Upper lobe of left lung (tissue), 6 donors: ENCODE results near the gene OGFR. TPM values are rescaled to one million over a fixed set of nuclear protein-coding genes. Genes with fewer than 3 reads are reported as not detected.
"Not testable (repeated sequence)": the region's sequence is repeated elsewhere in the genome, so short reads cannot be mapped to it uniquely, and the experiment has no call there.

Experiments
- ATAC-seq, 2 donors: fragments of 200-7000 bp; cut with Tn5 transposase; one replicate each; pipeline ENCODE4 v1.9.1; 2022; ENCODE audit warnings: mild to moderate bottlenecking in 2 of 2, moderate library complexity in 2 of 2; ENCODE audit not compliant: low FRiP score in 2 of 2
- DNase-seq, 2 donors: peaks; one replicate each; pipeline ENCODE4 v3.0.0-alpha.2; 2019 to 2020
- H3K27ac ChIP-seq, 4 donors: fragments of 200-600 bp; sonication (generic); one replicate each; pipeline ENCODE4 v1.5.1; 2016 to 2019
- H3K27me3 ChIP-seq, 4 donors: fragments of 200-600 bp; sonication (generic); one replicate each; pipeline ENCODE4 v1.5.1; 2017 to 2019
- H3K36me3 ChIP-seq, 4 donors: fragments of 200-600 bp; sonication (generic); one replicate each; pipeline ENCODE4 v1.5.1; 2016 to 2019
- H3K4me1 ChIP-seq, 4 donors: fragments of 200-600 bp; sonication (generic); one replicate each; pipeline ENCODE4 v1.5.1; 2018 to 2019
- H3K4me3 ChIP-seq, 4 donors: fragments of 200-600 bp; sonication (generic); one replicate each; pipeline ENCODE4 v1.5.1; 2017 to 2019; ENCODE audit warnings: mild to moderate bottlenecking in 2 of 4, moderate library complexity in 1 of 4
- H3K9me3 ChIP-seq, 4 donors: fragments of 200-600 bp; sonication (generic); one replicate each; pipeline ENCODE4 v1.5.1; 2018 to 2019
- EP300 ChIP-seq, 4 donors: sonication (generic); formaldehyde crosslinking; IDR thresholded peaks; one replicate each; pipeline ENCODE4 v1.5.1; 2017; ENCODE audit warnings: antibody characterized with exemption in 4 of 4, control low read depth in 2 of 4
- POLR2A ChIP-seq, 4 donors: fragments of 450-650 bp; IDR thresholded peaks; one replicate each; pipeline ENCODE4 v1.5.1; 2016 to 2017; ENCODE audit warnings: antibody characterized with exemption in 4 of 4, mild to moderate bottlenecking in 2 of 4
- POLR2AphosphoS5 ChIP-seq, 2 donors: sonication (generic); formaldehyde crosslinking; IDR thresholded peaks; one replicate each; pipeline ENCODE4 v1.5.1; 2017; ENCODE audit warnings: antibody characterized with exemption in 2 of 2
- WGBS, 2 donors: methylation state at CpG; one replicate each; pipeline ENCODE4 v1.1.5; 2017 to 2018; 5-methylcytosine and 5-hydroxymethylcytosine counted together
- total RNA-seq, 6 donors: library from RNA; depleted of rRNA in 4 of 6; stranded (reverse); fragments of >200 nt in 4 of 6; gene quantifications; one replicate each; pipeline versions ENCODE4 v1.1.0 to v1.2.1, GENCODE V29; 2016 to 2021
- TF ChIP-seq, protein P1 (sequence below), 6 experiments: fragments of 450-650 bp in 4 of 6; fragments of 200-600 bp in 2 of 6; sonication (generic) in 2 of 6; IDR thresholded peaks; one replicate each; pipeline ENCODE4 v1.5.1; 2016 to 2019; ENCODE audit warnings: antibody characterized with exemption in 6 of 6
- donor health status: DM: no; HTN: no; CAD: no; lungs with moderate emphysema.
- donor health status: DM: no; HTN: yes; CAD: no; lungs with severe emphysema.

OGFR gene
- total RNA-seq, 6 donors from 2014 or later, result 63.8 to 166 (median 74.9) TPM

- no peak overlapping the region for H3K4me3 ChIP-seq
- H3K9me3 ChIP-seq, result no peaks in the 10 kb centered on the region
- peaks cover 0 to 6% (median 0%) of the 10 kb centered on the region in 4 donors for H3K36me3 ChIP-seq
- TF ChIP-seq POLR2AphosphoS5 (IDR thresholded peaks at IDR 0.05) (no peak), POLR2A (IDR thresholded peaks at IDR 0.05) (no peak), EP300 (IDR thresholded peaks at IDR 0.05) (no peak)
- TF ChIP-seq, protein P1, sequence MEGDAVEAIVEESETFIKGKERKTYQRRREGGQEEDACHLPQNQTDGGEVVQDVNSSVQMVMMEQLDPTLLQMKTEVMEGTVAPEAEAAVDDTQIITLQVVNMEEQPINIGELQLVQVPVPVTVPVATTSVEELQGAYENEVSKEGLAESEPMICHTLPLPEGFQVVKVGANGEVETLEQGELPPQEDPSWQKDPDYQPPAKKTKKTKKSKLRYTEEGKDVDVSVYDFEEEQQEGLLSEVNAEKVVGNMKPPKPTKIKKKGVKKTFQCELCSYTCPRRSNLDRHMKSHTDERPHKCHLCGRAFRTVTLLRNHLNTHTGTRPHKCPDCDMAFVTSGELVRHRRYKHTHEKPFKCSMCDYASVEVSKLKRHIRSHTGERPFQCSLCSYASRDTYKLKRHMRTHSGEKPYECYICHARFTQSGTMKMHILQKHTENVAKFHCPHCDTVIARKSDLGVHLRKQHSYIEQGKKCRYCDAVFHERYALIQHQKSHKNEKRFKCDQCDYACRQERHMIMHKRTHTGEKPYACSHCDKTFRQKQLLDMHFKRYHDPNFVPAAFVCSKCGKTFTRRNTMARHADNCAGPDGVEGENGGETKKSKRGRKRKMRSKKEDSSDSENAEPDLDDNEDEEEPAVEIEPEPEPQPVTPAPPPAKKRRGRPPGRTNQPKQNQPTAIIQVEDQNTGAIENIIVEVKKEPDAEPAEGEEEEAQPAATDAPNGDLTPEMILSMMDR (IDR thresholded peaks at IDR 0.05), result no peak
- H3K27me3 ChIP-seq, result no peaks in the 10 kb centered on the region
- ATAC-seq (no peak), DNase-seq (no peak)
- H3K4me1 ChIP-seq, result no peaks in the 10 kb centered on the region
- H3K27ac ChIP-seq, result no peak overlapping the region
- 95 to 97% methylated on average over 19 of the region's 19 CpGs for WGBS, 2 donors
Observed at GRCh38 chr20:62846166-62846890, 41.7 kb downstream of the OGFR start.

GRCh38 chr20:62848917-62849316, 44.3 kb downstream of the OGFR start:
- ATAC-seq, H3K27me3 ChIP-seq, H3K4me3 ChIP-seq, H3K9me3 ChIP-seq, DNase-seq, H3K4me1 ChIP-seq, H3K27ac ChIP-seq: not testable (repeated sequence)
- peaks cover 0 to 23% (median 6%) of the 10 kb centered on the region in 4 donors for H3K36me3 ChIP-seq
- 95 to 96% methylated on average over 7 of the region's 7 CpGs for WGBS, 2 donors

GRCh38 chr20:62849431-62849830, 44.8 kb downstream of the OGFR start:
- Histone ChIP-seq H3K9me3 (no peaks in the 10 kb centered on the region), H3K27me3 (no peaks in the 10 kb centered on the region), H3K27ac (no peak overlapping the region), H3K4me1 (no peaks in the 10 kb centered on the region), H3K4me3 (no peak overlapping the region), H3K36me3 (peaks cover 0 to 28% (median 7%) of the 10 kb centered on the region in 4 donors)
- DNase-seq, result no peak
- ATAC-seq, result no peak
- TF ChIP-seq EP300 (IDR thresholded peaks at IDR 0.05), result no peak
- TF ChIP-seq POLR2A (IDR thresholded peaks at IDR 0.05), result no peak
- TF ChIP-seq POLR2AphosphoS5 (IDR thresholded peaks at IDR 0.05), result no peak
- TF ChIP-seq, protein P1 (IDR thresholded peaks at IDR 0.05), result no peak

DNA sequence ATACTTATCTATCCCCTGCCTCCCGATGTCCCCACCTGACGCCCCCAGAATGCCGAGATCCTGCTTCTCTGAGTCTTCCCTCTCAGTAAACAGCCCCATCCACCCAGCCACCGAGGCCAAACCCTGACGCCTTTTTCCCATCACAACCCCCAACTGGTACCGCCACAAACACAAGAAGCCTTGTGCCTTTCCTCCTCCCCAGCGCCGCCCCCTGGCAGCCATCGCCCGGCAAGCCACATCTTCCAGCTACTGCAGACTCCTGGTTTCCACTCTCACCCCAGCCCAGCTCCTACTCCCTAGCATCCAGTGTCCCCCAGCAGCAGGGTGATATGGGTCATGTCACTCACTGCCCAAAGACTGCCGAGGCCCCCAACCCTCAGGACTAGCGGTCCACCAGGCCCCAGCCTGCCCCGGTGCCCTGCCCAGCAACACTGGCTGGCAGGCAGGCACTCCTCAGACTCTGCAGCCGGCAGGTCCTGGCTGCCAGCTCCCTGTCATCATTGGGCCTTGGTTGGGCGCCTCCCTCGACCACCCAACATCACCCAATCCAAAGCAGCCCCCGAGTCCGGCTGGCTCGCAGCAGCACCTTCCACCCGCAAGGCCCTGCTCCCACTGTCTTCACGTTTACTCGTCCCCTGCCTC, 45.8 kb downstream of the OGFR start:
- Histone ChIP-seq H3K36me3 (peaks cover 0 to 37% (median 7%) of the 10 kb centered on the region in 4 donors), H3K4me3 (no peak overlapping the region), H3K27ac (no peak overlapping the region), H3K9me3 (no peaks in the 10 kb centered on the region), H3K4me1 (no peaks in the 10 kb centered on the region), H3K27me3 (no peaks in the 10 kb centered on the region)
- 92 to 94% methylated on average over 17 to 22 of the region's 22 CpGs for WGBS, 2 donors
- DNase-seq (no peak), ATAC-seq (no peak)
- TF ChIP-seq, protein P1 (IDR thresholded peaks at IDR 0.05), result no peak
- TF ChIP-seq POLR2AphosphoS5 (IDR thresholded peaks at IDR 0.05) (no peak), EP300 (IDR thresholded peaks at IDR 0.05) (no peak), POLR2A (IDR thresholded peaks at IDR 0.05) (no peak)

- Histone ChIP-seq H3K9me3 (no peaks in the 10 kb centered on the region), H3K27me3 (no peaks in the 10 kb centered on the region), H3K4me1 (no peaks in the 10 kb centered on the region), H3K27ac (no peak overlapping the region), H3K4me3 (no peak overlapping the region), H3K36me3 (peaks cover 0 to 42% (median 10%) of the 10 kb centered on the region in 4 donors)
- DNase-seq (no peak), ATAC-seq (no peak)
- WGBS, 2 donors, result 92 to 98% methylated on average over 7 to 8 of the region's 8 CpGs
- TF ChIP-seq POLR2A (IDR thresholded peaks at IDR 0.05) (no peak), EP300 (IDR thresholded peaks at IDR 0.05) (no peak), POLR2AphosphoS5 (IDR thresholded peaks at IDR 0.05) (no peak)
Observed at GRCh38 chr20:62852196-62852595, 47.6 kb downstream of the OGFR start.
